Heart left ventricle (tissue), 16 donors: ENCODE measurements around the gene THSD4. TPM values are rescaled to one million over a fixed set of nuclear protein-coding genes. Genes with fewer than 3 reads are reported as not detected.

Source experiments
- ATAC-seq, 4 donors: fragments of 200-7000 bp; cut with Tn5 transposase; one replicate each; pipeline ENCODE4 v1.9.1; 2020 to 2022; ENCODE audit warnings: moderate library complexity in 4 of 4, mild to moderate bottlenecking in 3 of 4, moderate number of reproducible peaks in 1 of 4
- DNase-seq, 5 donors: peaks; one replicate each; pipeline ENCODE4 v3.0.0-alpha.2; 2020
- H3K27ac ChIP-seq, 12 donors: fragments of 200-600 bp; sonication (generic) in 4 of 12; one replicate each; pipeline versions ENCODE4 v1.5.0 to v1.8.0; 2016 to 2022; ENCODE audit warnings: mild to moderate bottlenecking in 2 of 12
- H3K27me3 ChIP-seq, 9 donors: fragments of 200-600 bp; sonication (generic) in 2 of 9; one replicate each; pipeline versions ENCODE4 v1.5.1 to v1.8.0; 2016 to 2022; ENCODE audit warnings: mild to moderate bottlenecking in 3 of 9
- H3K36me3 ChIP-seq, 9 donors: fragments of 200-600 bp; sonication (generic) in 2 of 9; one replicate each; pipeline versions ENCODE4 v1.5.0 to v1.8.0; 2018 to 2022; ENCODE audit warnings: mild to moderate bottlenecking in 2 of 9
- H3K4me1 ChIP-seq, 12 donors: fragments of 200-600 bp; sonication (generic) in 4 of 12; one replicate each; pipeline versions ENCODE4 v1.5.0 to v1.8.0; 2016 to 2022; ENCODE audit warnings: mild to moderate bottlenecking in 3 of 12
- H3K4me3 ChIP-seq, 12 donors: fragments of 200-600 bp; sonication (generic) in 4 of 12; one replicate each; pipeline versions ENCODE4 v1.5.0 to v1.8.0; 2017 to 2022; ENCODE audit warnings: mild to moderate bottlenecking in 9 of 12, moderate library complexity in 4 of 12
- H3K9me3 ChIP-seq, 12 donors: fragments of 200-600 bp; sonication (generic) in 4 of 12; one replicate each; pipeline versions ENCODE4 v1.5.0 to v1.8.0; 2016 to 2022; ENCODE audit warnings: mild to moderate bottlenecking in 1 of 12
- CTCF ChIP-seq, 12 donors: fragments of 200-600 bp; sonication (generic) in 4 of 12; IDR thresholded peaks; one replicate each; pipeline versions ENCODE4 v1.5.0 to v1.8.0; 2018 to 2022; ENCODE audit warnings: antibody characterized with exemption in 12 of 12, mild to moderate bottlenecking in 5 of 12
- POLR2A ChIP-seq, 2 donors: fragments of 450-650 bp; IDR thresholded peaks; one replicate each; pipeline ENCODE4 v1.6.1; 2017; ENCODE audit warnings: antibody characterized with exemption in 2 of 2, mild to moderate bottlenecking in 2 of 2, moderate library complexity in 2 of 2
- WGBS, 4 donors: extraction: QIAGEN DNeasy Blood & Tissue Kit in 2 of 4; methylation state at CpG; one replicate each; pipeline versions ENCODE4 v1.1.5 to v1.1.7; 2013 to 2018; 5-methylcytosine and 5-hydroxymethylcytosine counted together
- intact Hi-C, 10 donors: fragments of 100-400 bp; cut with DNase I; formaldehyde crosslinking; loops; one replicate each; pipeline versions ENCODE4 v1.11.1 to v1.14.2; 2022
- polyA plus RNA-seq, 2 donors: library from polyadenylated mRNA; stranded (reverse); fragments of 200-250 nt; gene quantifications; one replicate each; pipeline ENCODE4 v1.2.3, GENCODE V29; 2013
- total RNA-seq, 9 donors: library from RNA; depleted of rRNA in 2 of 9; stranded (reverse); fragments of >200 nt in 2 of 9; fragmentation: NEBNext Ultra II Directional in 3 of 9; extraction: Animal tissue kit (Norgen Biotek cat#: 25700) in 3 of 9; gene quantifications; one replicate each; pipeline versions ENCODE4 v1.1.0 to v1.2.4, GENCODE V29; 2016 to 2023
- donor health status: ischemic (EF 13 %, LVEDD 7.1; RV severe dilation, severe dysfunction).
- donor health status: healthy with polysubstance abuse.
- donor health status: DM: no; HTN: yes; CAD: no.
- donor health status: DM: no; HTN: no; CAD: no.
- donor health status: ischemic (EF 25% LVEDD 6.9; RV normal size, moderate dysfunction).
- donor health status: ischemic (EF 25% LVEDD 5.7; RV mildly dilated, moderate dysfunction).
- donor health status: healthy.
- donor health status: DM: yes; HTN: yes; CAD: no.
- donor health status: ischemic (EF 35%, LVEDD 5.7; RV mildly dilated, moderate dysfunction).
- donor health status: nonischemic (EF 11% LVEDD 7.7; RV severe dilation, severe dysfunction).
- donor health status: DM: yes; HTN: yes; CAD: no.
- donor health status: PGD.
- donor health status: ischemic (EF 29% LVEDD 5.4; RV normal size, mild dysfunction).
- donor health status: nonischemic (EF 23%, LVEDD 6.1; RV moderate dilation, normal function).

Gene THSD4
- total and polyA plus RNA-seq, 11 donors, result 32.6 to 206 (median 93.2) TPM

DNA sequence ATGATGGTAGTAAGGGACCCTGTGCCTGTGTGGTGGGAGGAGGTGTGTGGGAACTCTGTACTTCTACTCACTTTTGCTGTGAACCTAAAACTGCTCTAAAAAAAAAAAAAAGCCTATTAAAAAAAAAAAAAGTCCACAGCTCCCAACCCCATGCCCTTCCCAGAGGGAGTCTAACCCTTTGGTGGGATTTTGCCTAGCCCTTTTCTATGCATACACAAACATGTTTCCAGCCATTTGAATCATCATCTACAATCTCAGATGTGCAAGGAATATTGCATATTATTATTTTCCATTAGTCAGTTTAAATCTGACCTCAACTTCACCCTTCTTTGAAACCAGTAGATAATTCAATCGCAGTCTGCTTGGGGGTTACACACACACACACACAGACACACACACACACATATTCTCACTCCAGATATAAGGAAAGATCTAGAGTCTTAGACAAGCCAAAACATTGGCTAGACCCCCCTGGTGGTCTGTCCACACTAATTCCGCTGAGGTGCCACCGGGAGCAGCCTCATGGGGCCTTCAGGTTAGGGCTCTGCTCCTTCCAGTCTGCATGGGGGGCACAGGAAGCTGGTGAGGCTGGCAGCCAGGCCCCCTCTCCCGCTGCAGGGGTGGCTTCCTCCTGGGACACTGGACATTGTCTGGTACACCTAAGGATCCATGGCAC, 619.6 kb downstream of the THSD4 start:
- intact Hi-C loops, result loop anchor here in 7 of 10 donors (5.0 to 10.0 kb wide), 5 partner anchors 83 to 350 kb away; no protein-coding TSS in a partner anchor
- Histone ChIP-seq H3K9me3 (no peaks in the 10 kb centered on the region), H3K4me1 (peaks cover 0 to 22% (median 10%) of the 10 kb centered on the region in 12 donors), H3K27me3 (no peaks in the 10 kb centered on the region), H3K4me3 (no peak overlapping the region), H3K36me3 (peaks cover 0 to 4% (median 0%) of the 10 kb centered on the region in 9 donors), H3K27ac (no peak overlapping the region)
- 74 to 90% (median 84%) methylated on average over 4 of the region's 4 CpGs for WGBS, 4 donors
- DNase-seq (no peak), ATAC-seq (no peak)
- no peak for TF ChIP-seq POLR2A (IDR thresholded peaks at IDR 0.05)
- no peak for TF ChIP-seq CTCF (IDR thresholded peaks at IDR 0.05)

GRCh38 chr15:71735385-71735757, 620.1 kb downstream of the THSD4 start:
- H3K9me3 ChIP-seq, result no peaks in the 10 kb centered on the region
- H3K36me3 ChIP-seq, result peaks cover 0 to 4% (median 0%) of the 10 kb centered on the region in 9 donors
- WGBS, 4 donors, result 87 to 95% (median 90%) methylated on average over 2 of the region's 2 CpGs
- intact Hi-C loops, result loop anchor here in 2 of 10 donors (10.0 kb wide), 2 partner anchors 161 to 351 kb away; no protein-coding TSS in a partner anchor
- no peak for TF ChIP-seq POLR2A (IDR thresholded peaks at IDR 0.05)
- no peak for TF ChIP-seq CTCF (IDR thresholded peaks at IDR 0.05)
- no peaks in the 10 kb centered on the region for H3K27me3 ChIP-seq
- ATAC-seq, result no peak
- no peak overlapping the region for H3K27ac ChIP-seq
- DNase-seq, result no peak
- no peak overlapping the region for H3K4me3 ChIP-seq
- peaks cover 0 to 17% (median 8%) of the 10 kb centered on the region in 12 donors for H3K4me1 ChIP-seq

DNA sequence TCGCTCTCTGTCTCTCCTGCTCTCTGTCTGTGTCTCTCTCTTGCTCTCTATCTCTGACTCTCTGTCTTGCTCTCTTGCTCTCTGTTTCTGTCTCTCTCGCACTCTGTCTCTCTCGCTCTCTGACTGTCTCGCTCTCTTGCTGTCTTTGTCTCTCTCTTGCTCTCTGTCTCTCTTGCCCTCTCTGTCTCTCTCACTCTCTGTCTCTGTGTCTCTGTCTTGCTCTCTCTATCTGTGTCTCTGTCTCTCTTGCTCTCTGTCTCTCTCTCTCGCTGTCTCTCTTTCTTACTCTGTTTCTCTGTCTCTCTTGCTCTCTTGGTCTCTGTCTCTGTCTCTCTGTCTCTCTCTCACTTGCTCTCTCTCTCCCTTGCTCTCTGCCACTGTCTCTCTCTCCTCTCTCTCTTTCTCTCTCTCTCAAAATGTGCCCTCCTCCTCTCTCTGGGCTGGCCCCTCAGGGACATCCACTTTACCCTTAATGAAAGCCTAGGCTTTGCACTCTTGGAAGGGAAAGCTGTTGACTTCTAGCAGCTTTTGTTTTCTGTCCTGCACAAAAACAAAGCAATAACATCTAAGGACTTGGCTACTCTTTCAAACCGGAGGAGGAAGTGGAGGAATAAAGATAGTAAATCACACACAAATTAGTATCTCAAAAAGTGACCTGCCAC, 621.1 kb downstream of the THSD4 start:
- intact Hi-C loops, result loop anchor here in 2 of 10 donors (10.0 kb wide), 2 partner anchors 162 to 352 kb away; no protein-coding TSS in a partner anchor
- Histone ChIP-seq H3K27ac (no peak overlapping the region), H3K9me3 (no peaks in the 10 kb centered on the region), H3K4me3 (no peak overlapping the region), H3K36me3 (peaks cover 0 to 3% (median 0%) of the 10 kb centered on the region in 9 donors), H3K4me1 (peaks cover 0 to 15% (median 7%) of the 10 kb centered on the region in 12 donors), H3K27me3 (no peaks in the 10 kb centered on the region)
- ATAC-seq, result no peak
- WGBS, 4 donors, result 85 to 88% (median 87%) methylated on average over 6 of the region's 6 CpGs
- no peak for DNase-seq
- no peak for TF ChIP-seq POLR2A (IDR thresholded peaks at IDR 0.05)
- TF ChIP-seq CTCF (IDR thresholded peaks at IDR 0.05), result no peak

GRCh38 chr15:71737761-71738160, 622.5 kb downstream of the THSD4 start:
- DNase-seq (no peak), ATAC-seq (no peak)
- Histone ChIP-seq H3K36me3 (peaks cover 0 to 7% (median 0%) of the 10 kb centered on the region in 9 donors), H3K27ac (no peak overlapping the region), H3K4me3 (no peak overlapping the region), H3K9me3 (no peaks in the 10 kb centered on the region), H3K4me1 (peaks cover 0 to 8% (median 1%) of the 10 kb centered on the region in 12 donors), H3K27me3 (no peaks in the 10 kb centered on the region)
- intact Hi-C loops, result loop anchor here in 2 of 10 donors (10.0 kb wide), 2 partner anchors 163 to 353 kb away; no protein-coding TSS in a partner anchor
- WGBS, 4 donors, result 91 to 94% (median 93%) methylated on average over 11 to 16 of the region's 16 CpGs
- TF ChIP-seq CTCF (IDR thresholded peaks at IDR 0.05) (no peak), POLR2A (IDR thresholded peaks at IDR 0.05) (no peak)
